GM18951 (cell line): Measurements from ENCODE around the gene RBM15B.

Experiments
- POLR2A ChIP-seq: IDR thresholded peaks from 4 replicates; pipeline ENCODE4 v1.6.1; 2011; ENCODE audit warnings: mild to moderate bottlenecking; ENCODE audit not compliant: insufficient read length, insufficient read depth; ENCODE audit errors: extremely low read depth
- in situ Hi-C: fragments of 300-500 bp; cut with MboI; formaldehyde crosslinking; loops from one replicate; pipeline ENCODE4 v1.12.0; 2022; ENCODE audit warnings: low sequenced_read_pairs, mixed read lengths, inconsistent platforms; ENCODE audit not compliant: unreplicated experiment

RBM15B gene

DNA sequence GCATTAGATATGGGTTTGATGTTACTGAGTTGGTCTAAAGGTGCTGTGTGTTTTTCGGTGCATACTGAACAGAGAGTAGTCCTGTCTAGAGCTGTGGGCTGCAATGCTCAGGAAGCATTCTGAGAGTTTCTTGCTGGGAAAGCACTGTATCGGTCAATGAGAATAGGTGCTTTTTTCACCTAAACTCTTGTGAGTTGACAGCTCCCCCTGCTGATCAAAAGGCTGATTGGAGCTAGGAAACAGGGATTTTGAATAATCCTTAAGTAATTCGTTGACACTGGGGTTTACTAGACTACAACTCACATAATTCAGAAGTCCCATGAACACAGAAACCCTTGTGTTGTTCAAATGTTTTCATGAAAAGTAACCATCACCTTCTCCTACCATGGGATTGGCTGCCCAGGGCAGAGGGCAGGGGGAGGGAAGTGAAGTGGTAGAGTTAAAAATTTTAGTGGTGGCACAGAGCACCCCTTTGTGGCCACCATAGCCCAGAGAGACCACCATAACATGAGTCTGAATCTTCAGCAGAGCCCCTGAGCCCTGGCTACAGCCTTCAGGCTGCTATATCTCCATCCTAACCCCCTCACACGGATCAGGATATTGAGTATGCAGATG is 19.0 kb upstream of the RBM15B start:
- in situ Hi-C loops = no loop called here
- TF ChIP-seq POLR2A = no peak

DNA sequence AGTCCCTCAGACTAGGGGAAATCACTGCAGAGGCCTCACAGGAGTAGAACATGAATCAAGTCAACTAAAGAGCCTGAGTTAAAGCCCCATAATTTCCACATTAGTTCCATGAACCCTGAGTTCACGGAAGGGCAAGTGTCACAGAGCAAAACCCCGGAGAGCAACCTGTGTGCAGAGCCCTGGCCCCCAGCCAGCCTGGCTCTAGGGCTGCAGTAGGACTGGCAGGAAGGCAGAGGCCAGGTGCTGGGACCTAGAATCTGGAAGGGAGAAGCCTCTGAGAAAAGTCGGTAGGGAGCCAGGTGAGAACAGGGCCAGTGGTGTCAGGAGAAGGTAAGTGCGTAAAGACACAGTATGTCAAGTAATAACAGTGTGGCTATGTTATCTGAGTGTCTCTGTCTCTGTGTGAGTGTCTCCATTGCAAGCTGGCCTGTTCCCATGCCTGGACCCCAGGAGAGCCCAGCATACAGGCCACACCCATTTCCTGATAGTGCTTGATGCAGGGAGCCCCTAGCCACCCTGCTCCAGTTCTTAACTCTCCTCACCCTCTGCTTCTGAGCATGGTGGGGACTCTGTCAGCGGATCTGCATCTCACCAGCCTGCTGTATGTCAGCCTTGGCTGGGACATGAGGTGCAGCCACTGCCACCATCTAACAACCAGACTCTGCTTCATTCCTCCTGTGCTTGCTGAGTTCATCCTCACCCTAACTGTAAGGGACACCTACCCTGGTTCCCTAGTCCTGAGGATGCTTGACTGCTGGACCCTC is 17.2 kb upstream of the RBM15B start:
- TF ChIP-seq POLR2A = no peak
- in situ Hi-C loops = no loop called here

DNA sequence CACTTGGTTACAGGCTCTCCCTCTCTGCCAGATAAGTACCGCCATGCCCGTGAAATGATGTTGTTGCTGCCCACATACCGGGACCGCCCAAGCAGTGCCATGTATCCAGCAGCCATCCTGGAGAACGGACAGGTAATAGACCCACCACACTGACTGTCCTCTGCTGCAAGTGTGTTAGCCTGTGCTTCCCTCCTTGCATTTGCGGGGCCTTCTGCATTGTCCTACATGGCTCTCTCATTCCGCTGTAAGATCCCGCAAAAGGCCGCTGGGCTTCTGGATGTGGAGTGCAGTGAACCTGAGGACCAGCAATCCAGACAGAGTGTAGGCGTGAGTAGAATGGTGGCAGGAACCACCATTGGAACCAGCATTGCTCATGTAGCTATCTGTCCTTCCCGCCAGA is 16.6 kb upstream of the RBM15B start:
- in situ Hi-C loops = no loop called here
- no peak for TF ChIP-seq POLR2A

DNA sequence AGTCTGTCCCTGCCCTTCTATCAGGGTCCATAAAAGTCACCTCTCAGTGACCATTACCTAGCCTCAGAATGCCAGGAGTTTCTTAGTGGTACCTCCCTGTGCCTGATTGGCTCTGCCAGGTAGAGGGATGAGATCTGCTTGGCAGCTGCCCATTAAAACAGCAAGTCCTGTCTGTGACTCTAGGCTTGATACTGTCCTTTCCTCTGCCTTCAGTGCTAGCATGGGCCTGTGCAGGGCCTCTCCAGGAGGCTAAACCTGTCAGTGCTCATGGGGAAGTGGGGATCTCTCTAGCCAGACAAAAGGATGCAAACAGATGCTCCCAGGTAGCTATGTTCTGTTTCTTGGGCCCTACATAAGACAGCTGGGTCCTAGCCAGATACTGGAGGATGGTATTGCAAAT is 15.9 kb upstream of the RBM15B start:
- TF ChIP-seq POLR2A = no peak
- in situ Hi-C loops = loop anchor here (25.0 kb wide), 1 partner anchor 763 kb away; the partner anchor contains the start of genes CISH and MAPKAPK3

DNA sequence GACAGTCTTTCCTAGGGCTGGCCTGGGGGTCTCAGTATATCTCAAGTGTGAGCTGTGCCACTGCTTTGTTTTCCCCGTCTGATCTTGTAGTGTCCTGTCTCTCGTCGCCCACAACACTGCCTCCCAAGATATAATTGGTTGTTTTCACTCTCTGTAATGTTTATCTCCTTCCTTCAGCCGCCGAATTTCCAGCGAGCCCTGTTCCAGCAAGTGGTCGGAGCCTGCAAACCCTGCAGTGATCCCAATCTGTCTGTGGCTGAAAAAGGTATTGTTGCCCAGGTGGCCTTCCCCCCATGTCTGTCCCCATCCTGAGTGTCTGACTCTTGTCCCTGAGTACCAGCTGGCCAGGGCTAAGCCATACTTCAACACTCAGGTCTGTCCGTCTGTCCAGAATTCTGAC is 15.5 kb upstream of the RBM15B start:
- in situ Hi-C loops = loop anchor here (25.0 kb wide), 1 partner anchor 763 kb away; the partner anchor contains the start of genes CISH and MAPKAPK3
- TF ChIP-seq POLR2A = no peak

DNA sequence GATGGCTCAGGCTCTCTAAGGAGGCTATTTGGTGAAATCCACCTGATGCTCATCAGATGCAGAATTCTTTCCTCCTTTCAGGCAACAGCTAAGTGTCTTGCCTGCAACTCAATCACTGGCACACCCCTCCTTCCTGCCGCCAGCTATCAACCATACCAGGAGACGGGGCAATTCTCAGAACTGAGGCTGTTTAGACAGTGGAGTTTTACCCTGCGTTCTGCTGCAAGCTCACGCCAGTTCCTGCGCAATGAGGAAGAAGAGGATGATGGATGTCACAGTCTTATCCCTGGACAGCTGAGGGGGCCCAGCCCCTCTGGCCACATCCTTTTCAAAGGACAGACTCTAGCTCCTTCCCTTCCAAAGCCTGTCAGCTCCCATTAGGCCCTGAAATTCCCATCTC is 13.0 kb upstream of the RBM15B start:
- no peak for TF ChIP-seq POLR2A
- in situ Hi-C loops = loop anchor here (25.0 kb wide), 1 partner anchor 766 kb away; the partner anchor contains the start of genes CISH and MAPKAPK3

DNA sequence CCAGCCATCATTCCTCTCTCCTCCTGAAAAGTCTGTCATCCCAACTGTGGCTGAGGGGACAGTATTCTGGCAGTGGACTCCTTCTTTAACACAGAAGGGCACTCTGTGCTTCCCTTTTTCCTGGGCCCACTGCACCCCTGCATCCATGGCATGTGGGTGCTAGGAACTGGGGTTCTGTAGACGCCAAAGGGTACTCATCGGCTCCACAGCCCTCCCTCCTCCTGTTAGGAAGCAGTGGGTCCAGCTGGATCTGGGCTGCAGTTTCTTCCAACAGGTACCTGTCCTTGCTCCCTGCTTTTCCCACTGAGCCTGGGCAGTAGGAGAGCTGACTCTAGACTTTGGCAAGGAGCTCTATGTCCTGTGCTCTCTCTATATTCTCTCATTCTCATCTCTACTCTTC is 12.4 kb upstream of the RBM15B start:
- in situ Hi-C loops = loop anchor here (25.0 kb wide), 1 partner anchor 766 kb away; the partner anchor contains the start of genes CISH and MAPKAPK3

DNA sequence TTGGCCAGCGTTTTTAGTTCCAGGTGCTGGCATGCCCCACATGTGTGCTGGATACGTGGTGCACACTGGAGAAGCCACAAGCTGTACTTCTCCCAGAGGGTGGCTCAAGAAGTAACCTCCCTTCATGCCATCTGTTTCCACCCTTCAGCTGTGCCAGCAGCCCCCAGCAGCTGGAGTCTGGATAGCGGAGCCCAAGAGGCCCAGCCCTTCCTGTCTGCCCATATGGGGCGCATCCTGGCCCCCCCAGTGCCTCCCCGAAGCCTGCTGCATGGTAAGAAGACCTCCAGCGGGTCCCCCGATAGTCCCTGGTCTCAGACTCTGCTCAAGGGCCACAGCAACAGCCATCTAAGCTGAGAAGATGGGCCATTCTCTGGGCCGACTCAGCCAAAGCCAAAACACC is 11.8 kb upstream of the RBM15B start:
- in situ Hi-C loops = loop anchor here (25.0 kb wide), 1 partner anchor 767 kb away; the partner anchor contains the start of genes CISH and MAPKAPK3
- no peak for TF ChIP-seq POLR2A

More for the DNA sequence above, 12.4 kb upstream of the RBM15B start:
- no peak for TF ChIP-seq POLR2A

DNA sequence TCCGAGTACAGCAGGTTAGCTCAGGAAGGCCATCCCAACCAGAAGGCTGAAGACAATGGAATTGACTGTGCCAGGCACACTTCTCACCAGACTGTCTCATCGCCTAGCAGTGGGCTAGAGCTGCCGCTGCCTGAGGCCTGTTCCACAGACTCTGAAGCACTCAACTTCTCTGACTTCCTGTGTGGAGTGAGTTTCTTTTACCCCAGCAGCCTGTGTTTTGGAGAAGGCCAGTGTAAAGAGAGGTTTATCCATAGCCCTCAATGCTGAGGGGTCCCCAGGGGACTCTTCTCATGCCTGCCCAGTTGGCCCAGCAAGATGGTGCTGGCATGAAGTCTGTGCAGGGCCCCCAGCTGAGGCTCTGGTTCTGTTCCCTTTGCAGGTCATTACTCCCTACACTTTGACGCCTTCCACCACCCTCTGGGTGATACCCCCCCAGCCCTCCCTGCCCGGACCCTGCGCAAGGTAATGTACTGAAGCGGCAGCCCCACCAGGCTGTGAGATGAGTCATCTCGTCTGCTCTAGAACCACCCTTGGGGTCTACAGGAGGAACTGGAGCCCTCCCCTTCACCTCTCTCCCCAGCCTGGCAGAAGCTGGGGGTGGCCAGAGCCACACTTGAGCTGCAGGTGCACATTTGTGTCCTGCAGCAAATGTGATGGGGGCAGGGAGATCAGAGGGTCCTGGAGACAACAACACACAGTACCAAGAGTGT is 11.2 kb upstream of the RBM15B start:
- TF ChIP-seq POLR2A = no peak
- in situ Hi-C loops = loop anchor here (25.0 kb wide), 1 partner anchor 768 kb away; the partner anchor contains the start of genes CISH and MAPKAPK3

DNA sequence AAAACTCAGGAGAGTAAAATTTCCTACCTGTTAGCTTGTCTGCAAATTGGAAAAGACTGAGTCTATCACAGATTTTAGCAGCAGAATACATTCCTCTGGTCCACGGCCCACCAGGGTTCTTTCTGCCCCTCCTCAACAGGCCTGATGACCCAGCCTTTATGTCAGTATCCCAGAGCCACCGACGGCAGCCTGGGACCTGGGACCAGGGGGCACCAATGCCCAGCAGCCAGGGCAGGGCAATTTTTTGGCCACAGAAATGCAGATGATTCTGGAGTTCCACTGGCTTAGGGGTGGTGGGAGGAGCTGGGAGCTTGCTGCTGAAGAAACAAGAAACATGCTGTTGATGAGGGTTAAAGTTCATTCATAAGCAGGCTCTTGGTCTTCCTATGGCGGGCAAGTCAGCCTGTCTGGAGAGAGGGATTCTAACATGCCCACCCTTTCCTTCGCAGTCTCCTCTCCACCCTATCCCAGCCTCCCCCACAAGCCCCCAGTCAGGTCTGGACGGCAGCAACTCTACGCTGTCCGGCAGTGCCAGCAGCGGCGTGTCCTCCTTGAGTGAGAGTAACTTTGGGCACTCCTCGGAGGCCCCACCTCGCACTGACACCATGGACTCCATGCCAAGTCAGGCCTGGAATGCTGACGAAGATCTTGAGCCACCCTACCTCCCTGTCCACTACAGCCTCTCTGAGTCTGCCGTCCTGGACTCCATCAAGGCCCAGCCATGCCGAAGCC is 10.3 kb upstream of the RBM15B start:
- in situ Hi-C loops = loop anchor here (25.0 kb wide), 1 partner anchor 768 kb away; the partner anchor contains the start of genes CISH and MAPKAPK3
- no peak for TF ChIP-seq POLR2A

DNA sequence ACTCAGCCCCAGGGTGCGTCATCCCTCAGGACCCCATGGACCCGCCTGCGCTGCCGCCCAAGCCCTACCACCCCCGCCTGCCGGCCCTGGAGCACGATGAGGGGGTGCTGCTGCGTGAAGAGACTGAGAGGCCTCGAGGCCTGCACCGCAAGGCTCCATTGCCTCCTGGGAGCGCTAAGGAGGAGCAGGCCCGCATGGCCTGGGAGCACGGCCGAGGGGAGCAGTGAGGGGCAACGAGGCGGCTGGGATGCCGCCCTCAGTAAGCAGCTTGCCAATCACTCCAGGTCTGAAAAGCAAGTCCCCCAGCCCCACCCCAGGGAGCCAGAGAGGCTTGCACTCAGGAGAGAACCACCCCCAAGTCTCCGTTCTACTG is 9.8 kb upstream of the RBM15B start:
- TF ChIP-seq POLR2A = no peak
- in situ Hi-C loops = loop anchor here (25.0 kb wide), 1 partner anchor 769 kb away; the partner anchor contains the start of genes CISH and MAPKAPK3

DNA sequence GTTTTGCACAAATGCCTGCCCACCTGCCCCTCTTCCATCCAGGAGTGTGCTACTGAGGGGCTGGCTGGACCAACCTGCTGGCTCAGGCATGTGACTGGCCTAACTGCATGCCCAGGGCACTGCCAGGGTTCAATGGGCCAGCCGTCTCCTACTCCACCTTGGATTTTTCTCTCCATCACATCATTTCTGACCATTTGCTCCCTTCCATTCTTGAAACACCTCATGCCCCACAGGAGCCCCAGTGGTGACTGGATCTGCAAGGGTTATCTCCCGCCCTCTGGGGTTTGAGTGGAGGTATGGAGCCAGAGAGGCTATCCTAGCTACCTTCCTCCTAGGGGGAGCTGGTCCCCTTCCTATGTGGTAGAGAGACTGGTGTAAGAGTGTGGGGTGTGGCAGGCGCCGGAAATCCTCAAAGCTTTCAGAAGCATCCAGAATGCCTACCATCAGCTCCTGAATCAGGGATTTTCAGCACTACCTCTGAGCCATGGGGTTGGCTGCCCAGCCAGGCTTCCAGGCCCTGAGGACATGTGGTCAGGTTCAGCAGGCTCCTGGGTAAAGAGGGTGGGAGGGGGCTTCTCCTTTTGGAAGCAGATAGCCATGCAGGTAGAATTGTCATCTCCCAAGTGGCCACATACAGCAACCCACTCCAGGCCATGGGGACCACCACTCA is 8.9 kb upstream of the RBM15B start:
- in situ Hi-C loops = loop anchor here (25.0 kb wide), 1 partner anchor 770 kb away; the partner anchor contains the start of genes CISH and MAPKAPK3
- TF ChIP-seq POLR2A = no peak

DNA sequence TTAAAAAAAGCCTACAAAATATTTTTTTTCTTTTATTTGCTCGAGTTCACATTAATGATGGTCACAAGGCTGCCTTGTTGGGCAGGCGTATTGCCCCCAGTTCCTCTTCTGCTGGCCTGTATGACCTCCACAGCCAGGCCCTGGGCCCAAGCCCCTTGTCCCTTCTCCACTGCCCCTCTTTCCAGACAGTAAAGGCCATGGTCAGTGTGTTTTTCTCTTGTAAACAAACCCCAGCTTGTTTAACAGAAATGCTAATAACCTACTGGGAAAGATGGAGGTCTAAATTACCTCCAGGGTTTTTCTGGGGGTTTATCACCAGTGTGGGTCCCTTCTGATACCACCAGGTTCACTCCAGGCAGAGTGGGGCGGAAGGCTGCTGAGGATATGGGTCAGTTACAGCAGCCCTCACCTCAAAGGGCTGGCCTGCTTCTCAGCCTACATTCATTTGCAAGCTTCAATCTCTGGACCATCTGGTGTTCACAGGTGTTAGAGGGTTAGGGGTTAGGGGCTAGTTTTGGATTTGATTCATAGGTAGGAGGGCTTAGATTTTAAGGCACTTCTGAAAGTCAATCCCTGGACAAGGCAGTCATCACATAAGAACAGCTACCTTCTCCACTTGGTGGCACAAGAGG is 8.0 kb upstream of the RBM15B start:
- TF ChIP-seq POLR2A = no peak

More for the DNA sequence above, 8.0 kb upstream of the RBM15B start:
- in situ Hi-C loops = loop anchor here (25.0 kb wide), 1 partner anchor 771 kb away; the partner anchor contains the start of genes CISH and MAPKAPK3
